Pancreas (tissue), 10 donors: ENCODE measurements around the gene ADRB2. TPM values are rescaled to one million over a fixed set of nuclear protein-coding genes. Genes with fewer than 3 reads are reported as not detected.

ENCODE experiments used
- ATAC-seq, 4 donors: fragments of 200-7000 bp; cut with Tn5 transposase; one replicate each; pipeline versions ENCODE4 v1.8.0 to v1.9.1; 2020; ENCODE audit warnings: mild to moderate bottlenecking in 4 of 4, moderate library complexity in 4 of 4
- DNase-seq, 6 donors: peaks; one replicate each; pipeline ENCODE4 v3.0.0-alpha.2; 2020
- FAIRE-seq: peaks from 2 replicates; lab custom pipeline; 2012; peaks lifted over from hg19 to GRCh38; lab: Jason Lieb, UNC
- H3K27ac ChIP-seq, 4 donors: fragments of 200-600 bp; sonication (generic); 1 replicate in 3 of 4; 2 replicates in 1 of 4; pipeline versions ENCODE4 v1.5.0 to v1.8.0; 2020
- H3K27me3 ChIP-seq, 4 donors: fragments of 200-600 bp; one replicate each; pipeline ENCODE4 v1.8.0; 2021
- H3K36me3 ChIP-seq, 3 donors: fragments of 200-600 bp; sonication (generic) in 1 of 3; one replicate each; pipeline versions ENCODE4 v1.5.0 to v1.8.0; 2020 to 2021
- H3K4me1 ChIP-seq, 3 donors: fragments of 200-600 bp; one replicate each; pipeline ENCODE4 v1.8.0; 2021
- H3K4me3 ChIP-seq, 4 donors: fragments of 200-600 bp; sonication (generic) in 2 of 4; one replicate each; pipeline versions ENCODE4 v1.5.0 to v1.8.0; 2020 to 2021
- H3K9me3 ChIP-seq, 4 donors: fragments of 200-600 bp; one replicate each; pipeline ENCODE4 v1.8.0; 2021
- CTCF ChIP-seq, 4 donors: fragments of 200-600 bp; sonication (generic) in 3 of 4; IDR thresholded peaks; one replicate each; pipeline versions ENCODE4 v1.5.0 to v1.8.0; 2021; ENCODE audit warnings: antibody characterized with exemption in 4 of 4
- WGBS, 2 donors: extraction: QIAGEN DNeasy Blood & Tissue Kit; methylation state at CpG; one replicate each; pipeline ENCODE4 v1.1.7; 2013; 5-methylcytosine and 5-hydroxymethylcytosine counted together
- intact Hi-C, 3 donors: fragments of 100-400 bp; cut with DNase I; formaldehyde crosslinking; loops; one replicate each; pipeline versions ENCODE4 v1.11.1 to v1.14.2; 2022
- polyA plus RNA-seq, 2 donors: library from polyadenylated mRNA; stranded (reverse); fragments of 200-250 nt; gene quantifications; one replicate each; pipeline ENCODE4 v1.2.3, GENCODE V29; 2013
- total RNA-seq, 6 donors: library from RNA; stranded (reverse); fragmentation: NEBNext Ultra II Directional in 4 of 6; extraction: Animal tissue kit (Norgen Biotek cat#: 25700) in 4 of 6; gene quantifications; one replicate each; pipeline versions ENCODE4 v1.2.1 to v1.2.4, GENCODE V29; 2021 to 2023
- donor health status: healthy with polysubstance abuse.
- donor health status: DM: no; HTN: no; CAD: no; lungs with moderate emphysema.
- donor health status: DM: no; HTN: no; CAD: no.
- donor health status: control.
- donor health status: control.
- donor health status: Bipolar disorder and iron deficiency.
- donor health status: DM: yes; HTN: yes; CAD: no.
- donor health status: DM: no; HTN: no; CAD: no.
- donor health status: DM: no; HTN: no; CAD: no.
- donor health status: DM: yes; HTN: yes; CAD: no.

Gene ADRB2
- total and polyA plus RNA-seq, 8 donors: 0.09 to 1.1 (median 0.48) TPM

- no peaks in the 10 kb centered on the region for H3K9me3 ChIP-seq
- H3K27me3 ChIP-seq: no peaks in the 10 kb centered on the region
- TF ChIP-seq CTCF (IDR thresholded peaks at IDR 0.05): no peak
- no peaks in the 10 kb centered on the region for H3K36me3 ChIP-seq
- WGBS, 2 donors: 70 to 85% methylated on average over 3 of the region's 3 CpGs
- H3K27ac ChIP-seq: no peak overlapping the region
- intact Hi-C loops: no loop called here
- no peak for FAIRE-seq
- ATAC-seq: no peak
- H3K4me3 ChIP-seq: no peak overlapping the region
- no peak for DNase-seq
- H3K4me1 ChIP-seq: no peaks in the 10 kb centered on the region
Measured at GRCh38 chr5:148861696-148862095, 35.3 kb downstream of the ADRB2 start.

- no peaks in the 10 kb centered on the region for H3K36me3 ChIP-seq
- FAIRE-seq (peak; percentile 88), ATAC-seq (no peak), DNase-seq (no peak)
- no peaks in the 10 kb centered on the region for H3K9me3 ChIP-seq
- H3K4me1 ChIP-seq: no peaks in the 10 kb centered on the region
- no peaks in the 10 kb centered on the region for H3K27me3 ChIP-seq
- no peak for TF ChIP-seq CTCF (IDR thresholded peaks at IDR 0.05)
- intact Hi-C loops: no loop called here
- no peak overlapping the region for H3K4me3 ChIP-seq
- no peak overlapping the region for H3K27ac ChIP-seq
- WGBS, 2 donors: 72 to 74% methylated on average over 5 of the region's 5 CpGs
Measured at GRCh38 chr5:148864113-148864841, 37.9 kb downstream of the ADRB2 start.

GRCh38 chr5:148866024-148866423 is 39.6 kb downstream of the ADRB2 start:
- H3K36me3 ChIP-seq: no peaks in the 10 kb centered on the region
- no peak for TF ChIP-seq CTCF (IDR thresholded peaks at IDR 0.05)
- H3K4me1 ChIP-seq: no peaks in the 10 kb centered on the region
- H3K4me3 ChIP-seq: no peak overlapping the region
- intact Hi-C loops: no loop called here
- H3K27me3 ChIP-seq: no peaks in the 10 kb centered on the region
- no peak for FAIRE-seq
- 78 to 88% methylated on average over 2 of the region's 2 CpGs for WGBS, 2 donors
- ATAC-seq: no peak
- DNase-seq: no peak
- H3K9me3 ChIP-seq: no peaks in the 10 kb centered on the region
- H3K27ac ChIP-seq: no peak overlapping the region

GRCh38 chr5:148873120-148873519 is 46.7 kb downstream of the ADRB2 start:
- TF ChIP-seq CTCF (IDR thresholded peaks at IDR 0.05): no peak
- Histone ChIP-seq H3K27ac (no peak overlapping the region), H3K9me3 (no peaks in the 10 kb centered on the region), H3K4me3 (no peak overlapping the region), H3K4me1 (no peaks in the 10 kb centered on the region), H3K36me3 (no peaks in the 10 kb centered on the region), H3K27me3 (no peaks in the 10 kb centered on the region)
- ATAC-seq (no peak), FAIRE-seq (no peak), DNase-seq (no peak)
- WGBS, 2 donors: 90 to 94% methylated on average over 5 of the region's 5 CpGs
- intact Hi-C loops: no loop called here
